H1 (cell line): ENCODE results near the gene CEP128. TPM values are rescaled to one million over a fixed set of nuclear protein-coding genes. Genes with fewer than 3 reads are reported as not detected.

Source experiments
- CHD7 ChIP-seq: fragments of 300-600 bp; sonication (generic); IDR thresholded peaks from 2 replicates; pipeline ENCODE4 v1.7.1; 2012; ENCODE audit warnings: low read length, moderate library complexity, mild to moderate bottlenecking, inconsistent platforms; ENCODE audit not compliant: insufficient replicate concordance
- polyA plus RNA-seq, 7 experiments: library from polyadenylated mRNA; depleted of rRNA in 3 of 7; stranded (reverse) in 5 of 7; unstranded in 2 of 7; fragments of >200 nt in 5 of 7; fragments of 200-250 nt in 2 of 7; gene quantifications; 1 replicate in 5 of 7; 2 replicates in 1 of 7; 4 replicates in 1 of 7; pipeline versions ENCODE4 v1.2.1 to v1.2.3, GENCODE V29; 2011 to 2013; ENCODE audit warnings: missing spikeins in 2 of 7, mixed read lengths in 2 of 7
- total RNA-seq: library from RNA; stranded (reverse); fragmentation: NEBNext Ultra II Directional; extraction: Animal tissue kit (Norgen Biotek cat#: 25700); gene quantifications from 2 replicates; pipeline ENCODE4 v1.2.1, GENCODE V29; 2021

The CEP128 gene
- total and polyA plus RNA-seq, 2 of the 8 experiments (the other 6 are each of a cell fraction or from before 2014, with no cell fraction given) = 1.9 to 17.0 TPM

- no peak for TF ChIP-seq CHD7
- TF ChIP-seq, all 59 proteins: peak for 0
Observed at GRCh38 chr14:80867091-80867490, 74.4 kb downstream of the CEP128 start (continued).
